PC-9 (cell line): ENCODE results near the gene ENPP7. TPM values are rescaled to one million over a fixed set of nuclear protein-coding genes. Genes with fewer than 3 reads are reported as not detected.

Experiments
- BruUV-seq: library from RNA; stranded (reverse); fragments of 400-500 nt; replicated peaks from 2 replicates; lab custom pipeline; 2021; lab: Mats Ljungman, UMichigan
- CTCF ChIA-PET: fragments of 300-600 bp; sonication (Branson Sonifier 250); formaldehyde crosslinking; loops from one replicate; lab custom pipeline; 2022; ENCODE audit warnings: antibody characterized with exemption; lab: Charles Lee
- POLR2A ChIA-PET: fragments of 300-600 bp; sonication (Branson Sonifier 250); formaldehyde crosslinking; loops from one replicate; lab custom pipeline; 2022; ENCODE audit warnings: antibody characterized with exemption; ENCODE audit not compliant: unreplicated experiment; lab: Charles Lee
- DNase-seq, 2 experiments: peaks; one replicate each; pipeline versions ENCODE4 v3.0.0 to v3.0.0-alpha.2; 2015 to 2022; ENCODE audit warnings: mixed read lengths in 1 of 2
- H2AFZ ChIP-seq: fragments of 200-600 bp; sonication (generic); 2 replicates; pipeline ENCODE4 v1.8.1; 2017; ENCODE audit warnings: antibody characterized with exemption
- H3F3A ChIP-seq: fragments of 200-600 bp; sonication (generic); 2 replicates; pipeline ENCODE4 v1.8.1; 2017; ENCODE audit warnings: antibody characterized with exemption, mild to moderate bottlenecking, low read depth; ENCODE audit not compliant: insufficient read depth
- H3K27ac ChIP-seq: fragments of 200-600 bp; sonication (generic); 2 replicates; pipeline ENCODE4 v1.6.1; 2016; ENCODE audit warnings: mixed run types
- H3K27me3 ChIP-seq: fragments of 200-600 bp; sonication (generic); 2 replicates; pipeline ENCODE4 v1.6.1; 2016; ENCODE audit warnings: low read depth, mixed run types; ENCODE audit not compliant: insufficient read depth
- H3K36me3 ChIP-seq: fragments of 200-600 bp; sonication (generic); 2 replicates; pipeline ENCODE4 v1.6.1; 2016; ENCODE audit warnings: low read depth, mixed run types
- H3K4me1 ChIP-seq: fragments of 200-600 bp; sonication (generic); replicated peaks from 2 replicates; pipeline ENCODE4 v1.6.1; 2016; ENCODE audit warnings: mixed run types; ENCODE audit not compliant: insufficient read depth
- H3K4me2 ChIP-seq: fragments of 200-600 bp; sonication (generic); 2 replicates; pipeline ENCODE4 v1.6.1; 2017; ENCODE audit warnings: mixed run types
- H3K4me3 ChIP-seq: fragments of 200-600 bp; sonication (generic); 2 replicates; pipeline ENCODE4 v1.6.1; 2016; ENCODE audit warnings: mixed run types
- H3K79me2 ChIP-seq: fragments of 200-600 bp; sonication (generic); 2 replicates; pipeline ENCODE4 v1.6.1; 2017; ENCODE audit warnings: low read depth, mixed run types
- H3K9me2 ChIP-seq: fragments of 200-600 bp; sonication (generic); 2 replicates; pipeline ENCODE4 v1.8.1; 2017; ENCODE audit warnings: mild to moderate bottlenecking; ENCODE audit not compliant: insufficient read depth
- H3K9me3 ChIP-seq: fragments of 200-600 bp; sonication (generic); 2 replicates; pipeline ENCODE4 v1.8.1; 2016; ENCODE audit warnings: low read depth; ENCODE audit not compliant: insufficient read depth
- H4K20me1 ChIP-seq: fragments of 200-600 bp; sonication (generic); 2 replicates; pipeline ENCODE4 v1.8.1; 2017; ENCODE audit not compliant: insufficient read depth
- EZH2 ChIP-seq: fragments of 200-600 bp; sonication (generic); IDR thresholded peaks from 2 replicates; pipeline ENCODE4 v1.8.0; 2017; ENCODE audit warnings: antibody characterized with exemption, low read depth
- intact Hi-C: fragments of 100-400 bp; cut with micrococcal nuclease; formaldehyde crosslinking; loops from one replicate; pipeline ENCODE4 v1.10.0; 2022; ENCODE audit not compliant: unreplicated experiment
- total RNA-seq: library from RNA; stranded (reverse); gene quantifications from 2 replicates; pipeline ENCODE4 v1.2.3, GENCODE V29; 2021
- TF ChIP-seq, protein P1 (sequence below): fragments of 200-600 bp; sonication (generic); conservative IDR thresholded peaks from 2 replicates; pipeline ENCODE4 v1.6.1; 2017; ENCODE audit warnings: mixed run types, antibody characterized with exemption, mild to moderate bottlenecking, moderate library complexity

Gene ENPP7
- total RNA-seq, 1 experiment from 2014 or later = not detected

DNA sequence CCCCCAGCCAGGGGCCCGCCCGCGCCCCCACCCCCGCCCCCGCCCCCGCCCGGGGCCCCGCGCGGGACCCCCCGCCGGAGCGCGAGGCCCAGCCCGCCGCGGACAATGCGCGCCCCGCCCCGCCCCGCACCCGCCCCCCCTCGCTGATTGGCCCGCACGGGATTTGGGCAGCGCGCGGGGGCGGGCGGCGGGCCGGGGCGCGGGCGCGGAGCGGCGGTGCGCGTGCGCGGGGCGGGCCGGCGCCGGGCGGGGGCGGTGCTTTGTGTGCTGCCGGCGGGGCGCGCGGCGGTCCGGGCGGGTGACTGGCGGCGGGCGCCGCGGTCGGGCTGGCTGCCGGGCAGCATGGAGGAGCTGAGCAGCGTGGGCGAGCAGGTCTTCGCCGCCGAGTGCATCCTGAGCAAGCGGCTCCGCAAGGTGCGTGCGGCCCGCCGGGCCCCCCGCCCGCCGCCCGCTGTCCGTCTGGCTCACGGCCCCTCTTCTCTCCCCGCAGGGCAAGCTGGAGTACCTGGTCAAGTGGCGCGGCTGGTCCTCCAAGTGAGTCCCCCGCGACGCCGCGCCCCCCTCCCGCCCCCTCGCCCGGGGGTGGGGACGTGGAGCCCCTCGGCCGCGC is 47.3 kb downstream of the ENPP7 start, which contains the start of gene CBX2:
TSS of gene CBX2 (plus strand) at position 255 of the 610 bp plus-strand sequence. CDS start at position 343, 88 bp downstream.
- peak within 1 kb of the TSS; percentile 80; the same call in 1 of the 2 replicates for H2AFZ ChIP-seq
- peak within 1 kb of the TSS; percentile 68 for H3K4me3 ChIP-seq
- H3K4me1 ChIP-seq = peaks cover 19% of the 10 kb centered on the region
- peak in 1 of 2 experiments; percentile 82 for DNase-seq
- peaks cover 7% of the 10 kb centered on the region; the same call in 1 of the 2 replicates for H3F3A ChIP-seq
- no peaks in the 10 kb centered on the region for H3K27me3 ChIP-seq
- intact Hi-C loops = no loop called here
- no peaks in the 10 kb centered on the region for H3K36me3 ChIP-seq
- no TSS peak for BruUV-seq
- ChIA-PET POLR2A (interaction anchor here (0.6 kb wide), 2 partner anchors 21 to 938 kb away, joined by 3 to 4 read pairs; partner anchors contain the start of gene USP36), CTCF (no interaction called here)
- H3K27ac ChIP-seq = no peak within 1 kb of the TSS
- H4K20me1 ChIP-seq = no peaks in the 10 kb centered on the region
- H3K9me2 ChIP-seq = no peaks in the 10 kb centered on the region
- H3K79me2 ChIP-seq = peaks cover 16% of the 10 kb centered on the region; the same call in 1 of the 2 replicates
- no peak for TF ChIP-seq EZH2
- TF ChIP-seq, protein P1, sequence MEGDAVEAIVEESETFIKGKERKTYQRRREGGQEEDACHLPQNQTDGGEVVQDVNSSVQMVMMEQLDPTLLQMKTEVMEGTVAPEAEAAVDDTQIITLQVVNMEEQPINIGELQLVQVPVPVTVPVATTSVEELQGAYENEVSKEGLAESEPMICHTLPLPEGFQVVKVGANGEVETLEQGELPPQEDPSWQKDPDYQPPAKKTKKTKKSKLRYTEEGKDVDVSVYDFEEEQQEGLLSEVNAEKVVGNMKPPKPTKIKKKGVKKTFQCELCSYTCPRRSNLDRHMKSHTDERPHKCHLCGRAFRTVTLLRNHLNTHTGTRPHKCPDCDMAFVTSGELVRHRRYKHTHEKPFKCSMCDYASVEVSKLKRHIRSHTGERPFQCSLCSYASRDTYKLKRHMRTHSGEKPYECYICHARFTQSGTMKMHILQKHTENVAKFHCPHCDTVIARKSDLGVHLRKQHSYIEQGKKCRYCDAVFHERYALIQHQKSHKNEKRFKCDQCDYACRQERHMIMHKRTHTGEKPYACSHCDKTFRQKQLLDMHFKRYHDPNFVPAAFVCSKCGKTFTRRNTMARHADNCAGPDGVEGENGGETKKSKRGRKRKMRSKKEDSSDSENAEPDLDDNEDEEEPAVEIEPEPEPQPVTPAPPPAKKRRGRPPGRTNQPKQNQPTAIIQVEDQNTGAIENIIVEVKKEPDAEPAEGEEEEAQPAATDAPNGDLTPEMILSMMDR = no peak
- H3K4me2 ChIP-seq = peak within 1 kb of the TSS; percentile 87
- no peaks in the 10 kb centered on the region for H3K9me3 ChIP-seq

DNA sequence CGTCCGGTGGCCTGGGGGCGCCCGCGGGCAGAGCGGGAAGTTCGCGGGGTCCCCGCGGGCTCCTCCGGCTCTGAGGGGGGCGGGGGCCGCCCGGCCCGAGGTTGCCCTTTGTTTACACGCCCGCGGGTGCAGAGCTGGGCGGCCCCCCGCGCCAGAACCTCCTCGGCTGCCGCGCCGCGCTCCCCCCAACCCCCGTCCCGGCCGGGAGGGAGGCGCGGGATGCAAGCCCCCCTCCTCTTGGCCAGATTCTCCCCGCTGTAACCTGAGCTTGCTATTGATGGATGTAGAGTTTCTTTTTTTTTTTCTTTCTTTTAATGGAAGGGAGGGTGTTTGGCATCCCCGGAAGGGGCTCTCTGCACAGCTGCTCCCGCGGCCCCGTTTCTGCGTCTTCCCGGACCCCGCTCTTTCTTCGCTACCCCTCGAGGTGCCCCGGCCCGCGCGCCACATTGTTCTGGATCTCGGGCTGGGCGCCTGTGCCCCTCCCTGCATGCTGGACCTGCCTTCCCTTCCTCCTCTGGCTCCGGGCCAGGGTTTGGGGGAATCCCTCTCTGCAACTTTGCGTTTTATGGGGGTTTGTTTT is 47.9 kb downstream of the ENPP7 start:
- intact Hi-C loops = no loop called here
- CTCF ChIA-PET = interaction anchor here (0.6 to 1.2 kb wide), 2 partner anchors 67 to 137 kb away, joined by 3 to 5 read pairs; no protein-coding TSS in a partner anchor

DNA sequence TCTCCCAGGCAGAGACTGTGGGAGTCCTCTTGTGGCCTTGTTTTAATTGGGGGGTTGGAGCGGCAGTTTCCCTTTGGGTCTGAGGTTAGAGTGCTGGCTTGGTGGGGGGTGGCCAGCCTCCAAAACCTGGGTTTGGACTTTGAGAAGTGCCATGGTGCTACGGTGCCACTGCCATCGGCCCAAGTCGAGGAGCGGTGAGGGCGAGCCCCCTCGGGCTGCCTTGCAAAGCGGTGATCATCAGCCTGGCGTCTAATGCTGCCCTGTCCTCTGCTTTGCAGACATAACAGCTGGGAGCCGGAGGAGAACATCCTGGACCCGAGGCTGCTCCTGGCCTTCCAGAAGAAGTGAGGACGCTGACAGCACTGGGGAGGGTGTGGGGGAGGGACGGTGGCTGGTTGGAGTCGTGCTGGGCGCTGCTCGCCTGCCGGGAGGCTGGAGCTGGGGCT is 48.4 kb downstream of the ENPP7 start:
- no peaks in the 10 kb centered on the region for H3K27me3 ChIP-seq
- H2AFZ ChIP-seq = no peak overlapping the region
- peak overlapping the region; percentile 66; the same call in 1 of the 2 replicates for H3K4me3 ChIP-seq
- intact Hi-C loops = no loop called here
- TSS peak; percentile 38 for BruUV-seq
- POLR2A ChIA-PET = no interaction called here
- no peaks in the 10 kb centered on the region for H3K9me3 ChIP-seq
- no peak for DNase-seq
- H3K79me2 ChIP-seq = peaks cover 16% of the 10 kb centered on the region; the same call in 1 of the 2 replicates
- H3K4me1 ChIP-seq = peaks cover 19% of the 10 kb centered on the region
- no peaks in the 10 kb centered on the region for H3K36me3 ChIP-seq
- TF ChIP-seq EZH2 = no peak
- TF ChIP-seq, protein P1 = no peak
- peak overlapping the region; percentile 87 for H3K4me2 ChIP-seq
- H3F3A ChIP-seq = peaks cover 7% of the 10 kb centered on the region; the same call in 1 of the 2 replicates
- H3K9me2 ChIP-seq = no peaks in the 10 kb centered on the region
- H4K20me1 ChIP-seq = no peaks in the 10 kb centered on the region
- CTCF ChIA-PET = interaction anchor here (0.5 to 1.2 kb wide), 3 partner anchors 66 to 183 kb away, joined by 3 to 5 read pairs (median 4); no protein-coding TSS in a partner anchor
- no peak overlapping the region for H3K27ac ChIP-seq

More for the DNA sequence above, 47.9 kb downstream of the ENPP7 start:
- BruUV-seq = no TSS peak
- Histone ChIP-seq H3K4me1 (peaks cover 19% of the 10 kb centered on the region), H3K27ac (no peak overlapping the region), H3F3A (peaks cover 7% of the 10 kb centered on the region; the same call in 1 of the 2 replicates), H3K9me3 (no peaks in the 10 kb centered on the region), H3K4me2 (peak overlapping the region; percentile 87), H4K20me1 (no peaks in the 10 kb centered on the region), H3K36me3 (no peaks in the 10 kb centered on the region), H2AFZ (no peak overlapping the region), H3K4me3 (peak overlapping the region; percentile 66), H3K79me2 (peaks cover 16% of the 10 kb centered on the region; the same call in 1 of the 2 replicates), H3K27me3 (no peaks in the 10 kb centered on the region), H3K9me2 (no peaks in the 10 kb centered on the region)
- TF ChIP-seq EZH2 = no peak
- TF ChIP-seq, protein P1 = no peak
- DNase-seq = peak in 1 of 2 experiments; percentile 18
- POLR2A ChIA-PET = interaction anchor here (0.6 kb wide), 2 partner anchors 22 to 938 kb away, joined by 3 to 4 read pairs; partner anchors contain the start of gene USP36
